NK-92 (cell line): ENCODE results near the gene TMED9.
"Not testable (repeated sequence)": the region's sequence is repeated elsewhere in the genome, so short reads cannot be mapped to it uniquely, and the experiment has no call there.

Experiments used
- DNase-seq: peaks from one replicate; lab custom pipeline; 2025; ENCODE audit not compliant: unreplicated experiment; lab: John Stamatoyannopoulos, UW

Gene TMED9

GRCh38 chr5:177605667-177606066 is 13.7 kb downstream of the TMED9 start:
- DNase-seq = no peak

DNA sequence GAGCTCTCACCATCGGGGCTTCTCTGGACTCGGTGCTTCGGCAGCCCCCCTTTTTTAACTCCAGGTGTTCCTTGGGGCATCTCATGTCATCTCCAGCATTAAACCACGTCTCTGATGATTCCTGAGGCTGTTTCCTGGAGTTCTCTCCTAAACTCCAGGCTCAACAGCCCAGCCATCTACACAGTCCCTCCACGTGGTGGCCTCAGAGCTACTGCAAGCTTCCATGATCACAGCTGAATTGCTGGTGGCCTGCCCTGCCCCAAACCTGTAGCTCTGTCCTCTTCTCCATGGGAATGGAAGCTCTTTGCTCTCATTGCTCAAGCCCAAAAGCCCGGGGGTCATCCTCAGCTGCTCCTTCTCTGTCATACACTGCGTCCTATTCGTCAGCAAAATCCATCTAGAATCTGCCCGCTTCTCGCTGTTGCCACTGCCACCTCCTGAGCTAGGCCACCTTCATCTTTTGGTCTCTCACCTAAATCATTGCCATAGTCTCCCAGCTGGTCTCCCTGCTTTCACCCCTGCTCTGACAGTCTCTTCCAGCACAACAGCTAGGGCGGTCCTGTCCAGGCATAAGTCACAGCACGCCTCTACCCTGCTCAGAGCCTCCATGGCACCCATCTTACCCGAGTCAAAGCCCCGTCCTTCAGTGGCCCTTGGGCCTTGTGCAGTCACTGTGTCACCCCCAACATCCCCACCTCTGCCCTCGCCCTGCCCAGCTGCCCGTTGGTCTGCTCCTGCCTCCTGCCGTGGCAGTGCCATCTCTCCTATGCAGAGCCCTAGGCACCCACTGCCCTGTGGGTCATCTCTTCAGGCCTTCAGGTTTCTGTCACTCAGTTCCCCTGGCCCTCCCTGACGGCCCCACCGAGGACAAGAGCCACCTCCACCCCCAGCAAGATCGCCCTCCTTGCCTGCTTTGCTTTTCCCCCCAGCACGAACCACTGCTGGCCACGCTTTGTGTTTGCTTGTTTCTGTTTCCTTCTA is 14.4 kb downstream of the TMED9 start:
- DNase-seq = no peak

DNA sequence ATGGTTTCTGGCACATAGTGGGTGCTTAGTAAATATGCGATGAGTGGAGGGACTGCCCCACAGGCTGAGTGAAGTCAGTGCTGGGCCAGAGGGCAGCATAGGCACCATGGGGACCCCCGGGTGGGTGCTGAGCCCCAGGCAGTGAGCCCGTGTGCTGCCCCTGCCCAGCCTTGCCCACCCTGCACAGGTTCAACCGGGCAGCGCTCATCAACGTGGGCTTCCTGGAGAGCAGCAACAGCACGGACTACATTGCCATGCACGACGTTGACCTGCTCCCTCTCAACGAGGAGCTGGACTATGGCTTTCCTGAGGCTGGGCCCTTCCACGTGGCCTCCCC is 15.1 kb downstream of the TMED9 start:
- DNase-seq = no peak

GRCh38 chr5:177607452-177608192 is 15.6 kb downstream of the TMED9 start:
- no peak for DNase-seq

GRCh38 chr5:177608243-177609075 is 16.5 kb downstream of the TMED9 start:
- no peak for DNase-seq

DNA sequence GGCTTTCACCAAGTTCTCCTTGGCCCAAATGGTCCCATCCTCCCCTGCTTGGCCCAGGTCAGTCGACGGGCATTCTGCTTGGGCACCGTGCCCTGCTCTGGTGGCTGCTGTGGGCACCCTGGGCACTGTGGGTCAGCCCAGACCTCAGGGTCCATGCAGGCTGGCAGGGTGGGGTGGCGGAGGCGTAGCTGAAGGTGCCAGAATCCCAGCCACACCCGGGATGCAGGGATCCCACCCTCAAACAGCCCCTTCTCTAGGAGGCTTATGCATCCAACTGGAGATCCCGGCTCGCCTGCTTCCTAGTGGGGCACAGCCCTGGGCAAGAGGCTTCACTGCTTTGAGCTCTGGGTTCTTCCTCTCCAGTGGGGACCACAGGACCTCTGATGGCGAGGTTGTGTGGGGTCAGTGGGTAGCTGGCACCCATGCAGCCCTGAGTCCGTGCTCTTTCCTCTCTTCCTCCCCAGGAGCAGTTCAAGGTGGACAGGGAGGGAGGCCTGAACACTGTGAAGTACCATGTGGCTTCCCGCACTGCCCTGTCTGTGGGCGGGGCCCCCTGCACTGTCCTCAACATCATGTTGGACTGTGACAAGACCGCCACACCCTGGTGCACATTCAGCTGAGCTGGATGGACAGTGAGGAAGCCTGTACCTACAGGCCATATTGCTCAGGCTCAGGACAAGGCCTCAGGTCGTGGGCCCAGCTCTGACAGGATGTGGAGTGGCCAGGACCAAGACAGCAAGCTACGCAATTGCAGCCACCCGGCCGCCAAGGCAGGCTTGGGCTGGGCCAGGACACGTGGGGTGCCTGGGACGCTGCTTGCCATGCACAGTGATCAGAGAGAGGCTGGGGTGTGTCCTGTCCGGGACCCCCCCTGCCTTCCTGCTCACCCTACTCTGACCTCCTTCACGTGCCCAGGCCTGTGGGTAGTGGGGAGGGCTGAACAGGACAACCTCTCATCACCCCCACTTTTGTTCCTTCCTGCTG is 17.4 kb downstream of the TMED9 start:
- no peak for DNase-seq

GRCh38 chr5:177610131-177610769 is 18.2 kb downstream of the TMED9 start:
- no peak for DNase-seq

GRCh38 chr5:177610770-177611445 is 18.9 kb downstream of the TMED9 start:
- no peak for DNase-seq

DNA sequence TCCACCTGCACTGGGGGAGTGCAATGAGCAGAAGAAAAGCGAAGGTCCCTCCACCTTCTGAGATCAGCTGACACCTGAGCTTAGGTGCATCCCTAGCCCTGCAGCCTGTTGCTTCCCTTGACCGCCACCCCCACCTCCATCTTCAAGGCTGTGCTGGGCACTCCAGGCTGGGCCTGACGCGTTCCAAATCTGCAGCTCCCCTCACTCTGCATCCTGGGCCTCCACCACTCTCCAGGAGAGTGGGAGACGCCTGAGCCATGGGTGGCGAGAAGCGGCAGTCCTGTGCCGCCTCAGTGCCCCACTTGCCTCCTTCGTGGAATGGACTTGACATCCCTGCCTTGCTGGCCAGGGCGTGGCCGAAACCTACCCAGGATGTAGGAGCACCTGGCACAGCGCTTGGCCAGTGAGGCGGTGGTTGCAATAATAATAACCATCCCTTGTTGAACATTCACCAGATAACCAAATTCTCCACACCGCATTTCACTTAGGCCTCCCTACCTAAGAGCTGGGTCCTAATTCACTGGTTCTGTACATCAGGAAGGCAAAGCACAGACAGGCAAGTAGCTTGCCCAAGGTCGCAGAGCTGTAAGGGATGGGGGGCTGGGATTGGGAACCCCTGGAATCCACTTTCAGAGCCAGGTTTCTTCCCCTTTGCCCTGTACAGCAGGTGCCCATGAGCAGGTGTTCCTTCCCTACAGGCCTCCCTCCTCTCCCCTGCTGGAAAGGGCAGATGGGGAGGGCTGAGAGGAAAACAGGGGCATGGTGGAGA is 19.6 kb downstream of the TMED9 start:
- DNase-seq = no peak

DNA sequence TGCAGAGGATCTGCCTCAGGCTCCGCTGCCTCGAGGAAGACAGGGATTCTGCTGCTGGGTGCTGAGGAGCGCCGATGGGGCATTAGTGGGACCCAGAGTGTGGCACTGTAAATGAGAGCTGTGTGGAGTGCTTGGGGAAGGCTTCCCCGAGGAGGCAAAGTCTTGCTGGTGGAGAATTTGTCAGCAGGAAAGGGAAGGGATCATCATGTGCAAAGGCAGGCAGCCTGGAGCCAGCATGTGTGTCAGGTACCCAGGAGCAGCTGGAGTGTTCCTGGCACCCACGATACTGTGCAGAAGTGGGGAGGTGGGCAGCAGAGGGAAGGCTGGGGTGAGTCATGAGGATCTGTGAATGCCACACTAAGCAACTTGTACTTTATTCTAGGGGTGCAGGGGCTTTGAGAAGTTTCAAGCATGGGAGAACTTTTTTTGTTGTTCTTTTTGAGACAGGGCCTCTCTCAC is 20.2 kb downstream of the TMED9 start:
- no peak for DNase-seq

DNA sequence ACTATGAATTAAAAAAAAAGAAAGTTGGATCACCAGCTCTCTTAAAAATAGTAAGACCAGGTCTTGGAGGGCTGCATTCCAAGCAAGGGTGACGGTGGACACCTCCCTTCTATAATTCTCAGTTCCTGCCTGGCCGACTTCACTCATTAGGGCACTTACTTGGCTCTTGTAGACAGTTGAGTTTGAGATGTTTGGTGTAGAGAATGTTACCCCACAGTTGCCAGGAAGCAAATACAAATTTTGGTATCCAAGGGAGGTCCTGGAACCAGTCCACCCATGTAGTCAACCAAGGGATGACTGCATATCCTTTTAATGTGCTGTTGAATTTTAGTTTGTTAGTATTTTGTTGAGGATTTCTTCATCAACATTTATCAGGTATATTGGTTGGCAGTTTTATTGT is 28.6 kb downstream of the TMED9 start:
- DNase-seq = no peak

- not testable (repeated sequence) for DNase-seq
These were observed 32.2 kb downstream of the TMED9 start for GRCh38 chr5:177624172-177624571.

GRCh38 chr5:177630186-177630585 is 38.2 kb downstream of the TMED9 start:
- DNase-seq = not testable (repeated sequence)

DNA sequence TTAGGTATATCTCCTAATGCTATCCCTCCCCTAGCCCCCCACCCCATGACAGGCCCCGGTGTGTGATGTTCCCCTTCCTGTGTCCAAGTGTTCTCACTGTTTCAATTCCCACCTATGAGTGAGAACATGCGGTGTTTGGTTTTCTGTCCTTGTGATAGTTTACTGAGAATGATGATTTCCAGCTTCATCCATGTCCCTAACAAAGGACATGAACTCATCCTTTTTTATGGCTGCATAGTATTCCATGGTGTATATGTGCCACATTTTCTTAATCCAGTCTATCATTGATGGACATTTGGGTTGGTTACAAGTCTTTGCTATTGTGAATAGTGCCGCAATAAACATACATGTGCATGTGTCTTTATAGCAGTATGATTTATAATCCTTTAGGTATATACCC is 42.9 kb downstream of the TMED9 start:
- DNase-seq = not testable (repeated sequence)

- not testable (repeated sequence) for DNase-seq
These were observed 53.5 kb downstream of the TMED9 start for GRCh38 chr5:177645462-177645861.
